HL-60 (cell line): ENCODE measurements around the gene HTATIP2.

Experiments used
- DNase-seq, 2 experiments: peaks; one replicate each; pipeline ENCODE4 v3.0.0-alpha.2; 2010 to 2020; ENCODE audit warnings: low read depth in 1 of 2, low spot score in 1 of 2
- H3K27ac ChIP-seq: fragments of 250-450 bp; sonication (Bioruptor Pico); replicated peaks from 2 replicates; pipeline ENCODE4 v1.5.1; 2020; ENCODE audit warnings: mild to moderate bottlenecking, moderate library complexity
- H3K27me3 ChIP-seq: fragments of 250-450 bp; sonication (Bioruptor Pico); 2 replicates; pipeline ENCODE4 v1.5.1; 2021; ENCODE audit warnings: mild to moderate bottlenecking, moderate library complexity; ENCODE audit not compliant: insufficient read depth, poor library complexity, severe bottlenecking
- H3K4me3 ChIP-seq: replicated peaks from 2 replicates; pipeline ENCODE4 v1.5.1; 2011; ENCODE audit warnings: mild to moderate bottlenecking, control low read depth, low read length; ENCODE audit not compliant: insufficient read depth
- GABPA ChIP-seq: IDR thresholded peaks from 2 replicates; pipeline ENCODE4 v1.6.1; 2012; ENCODE audit warnings: low read depth
- POLR2AphosphoS5 ChIP-seq: IDR thresholded peaks from 2 replicates; pipeline ENCODE4 v1.6.1; 2012; ENCODE audit warnings: low read depth
- SPI1 ChIP-seq: IDR thresholded peaks from 2 replicates; pipeline ENCODE4 v1.6.1; 2012; ENCODE audit warnings: low read depth, mild to moderate bottlenecking, borderline replicate concordance
- TF ChIP-seq, protein P1 (sequence below): IDR thresholded peaks from one replicate; pipeline ENCODE4 v1.5.1; 2011; ENCODE audit warnings: low read length, control low read depth, inconsistent platforms; ENCODE audit not compliant: insufficient read depth
- TF ChIP-seq, protein P2 (sequence below): IDR thresholded peaks from 2 replicates; pipeline ENCODE4 v1.6.1; 2012; ENCODE audit warnings: low read depth; ENCODE audit not compliant: insufficient replicate concordance

The HTATIP2 gene

GRCh38 chr11:20342347-20343141 lies 21.0 kb upstream of the HTATIP2 start:
- Histone ChIP-seq H3K27ac (no peak overlapping the region), H3K4me3 (no peak overlapping the region), H3K27me3 (peaks cover 3% of the 10 kb centered on the region)
- TF ChIP-seq POLR2AphosphoS5 (no peak), GABPA (no peak), SPI1 (no peak)
- TF ChIP-seq, protein P1, sequence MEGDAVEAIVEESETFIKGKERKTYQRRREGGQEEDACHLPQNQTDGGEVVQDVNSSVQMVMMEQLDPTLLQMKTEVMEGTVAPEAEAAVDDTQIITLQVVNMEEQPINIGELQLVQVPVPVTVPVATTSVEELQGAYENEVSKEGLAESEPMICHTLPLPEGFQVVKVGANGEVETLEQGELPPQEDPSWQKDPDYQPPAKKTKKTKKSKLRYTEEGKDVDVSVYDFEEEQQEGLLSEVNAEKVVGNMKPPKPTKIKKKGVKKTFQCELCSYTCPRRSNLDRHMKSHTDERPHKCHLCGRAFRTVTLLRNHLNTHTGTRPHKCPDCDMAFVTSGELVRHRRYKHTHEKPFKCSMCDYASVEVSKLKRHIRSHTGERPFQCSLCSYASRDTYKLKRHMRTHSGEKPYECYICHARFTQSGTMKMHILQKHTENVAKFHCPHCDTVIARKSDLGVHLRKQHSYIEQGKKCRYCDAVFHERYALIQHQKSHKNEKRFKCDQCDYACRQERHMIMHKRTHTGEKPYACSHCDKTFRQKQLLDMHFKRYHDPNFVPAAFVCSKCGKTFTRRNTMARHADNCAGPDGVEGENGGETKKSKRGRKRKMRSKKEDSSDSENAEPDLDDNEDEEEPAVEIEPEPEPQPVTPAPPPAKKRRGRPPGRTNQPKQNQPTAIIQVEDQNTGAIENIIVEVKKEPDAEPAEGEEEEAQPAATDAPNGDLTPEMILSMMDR = no peak
- TF ChIP-seq, protein P2, sequence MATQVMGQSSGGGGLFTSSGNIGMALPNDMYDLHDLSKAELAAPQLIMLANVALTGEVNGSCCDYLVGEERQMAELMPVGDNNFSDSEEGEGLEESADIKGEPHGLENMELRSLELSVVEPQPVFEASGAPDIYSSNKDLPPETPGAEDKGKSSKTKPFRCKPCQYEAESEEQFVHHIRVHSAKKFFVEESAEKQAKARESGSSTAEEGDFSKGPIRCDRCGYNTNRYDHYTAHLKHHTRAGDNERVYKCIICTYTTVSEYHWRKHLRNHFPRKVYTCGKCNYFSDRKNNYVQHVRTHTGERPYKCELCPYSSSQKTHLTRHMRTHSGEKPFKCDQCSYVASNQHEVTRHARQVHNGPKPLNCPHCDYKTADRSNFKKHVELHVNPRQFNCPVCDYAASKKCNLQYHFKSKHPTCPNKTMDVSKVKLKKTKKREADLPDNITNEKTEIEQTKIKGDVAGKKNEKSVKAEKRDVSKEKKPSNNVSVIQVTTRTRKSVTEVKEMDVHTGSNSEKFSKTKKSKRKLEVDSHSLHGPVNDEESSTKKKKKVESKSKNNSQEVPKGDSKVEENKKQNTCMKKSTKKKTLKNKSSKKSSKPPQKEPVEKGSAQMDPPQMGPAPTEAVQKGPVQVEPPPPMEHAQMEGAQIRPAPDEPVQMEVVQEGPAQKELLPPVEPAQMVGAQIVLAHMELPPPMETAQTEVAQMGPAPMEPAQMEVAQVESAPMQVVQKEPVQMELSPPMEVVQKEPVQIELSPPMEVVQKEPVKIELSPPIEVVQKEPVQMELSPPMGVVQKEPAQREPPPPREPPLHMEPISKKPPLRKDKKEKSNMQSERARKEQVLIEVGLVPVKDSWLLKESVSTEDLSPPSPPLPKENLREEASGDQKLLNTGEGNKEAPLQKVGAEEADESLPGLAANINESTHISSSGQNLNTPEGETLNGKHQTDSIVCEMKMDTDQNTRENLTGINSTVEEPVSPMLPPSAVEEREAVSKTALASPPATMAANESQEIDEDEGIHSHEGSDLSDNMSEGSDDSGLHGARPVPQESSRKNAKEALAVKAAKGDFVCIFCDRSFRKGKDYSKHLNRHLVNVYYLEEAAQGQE = no peak
- no peak for DNase-seq

- no peak for DNase-seq
- Histone ChIP-seq H3K27ac (no peak overlapping the region), H3K27me3 (no peaks in the 10 kb centered on the region), H3K4me3 (no peak overlapping the region)
- TF ChIP-seq SPI1 = no peak
- TF ChIP-seq, protein P2 = no peak
- TF ChIP-seq GABPA = no peak
- TF ChIP-seq, protein P1 = no peak
- no peak for TF ChIP-seq POLR2AphosphoS5
Measured at GRCh38 chr11:20351136-20351535, 12.4 kb upstream of the HTATIP2 start.

DNA sequence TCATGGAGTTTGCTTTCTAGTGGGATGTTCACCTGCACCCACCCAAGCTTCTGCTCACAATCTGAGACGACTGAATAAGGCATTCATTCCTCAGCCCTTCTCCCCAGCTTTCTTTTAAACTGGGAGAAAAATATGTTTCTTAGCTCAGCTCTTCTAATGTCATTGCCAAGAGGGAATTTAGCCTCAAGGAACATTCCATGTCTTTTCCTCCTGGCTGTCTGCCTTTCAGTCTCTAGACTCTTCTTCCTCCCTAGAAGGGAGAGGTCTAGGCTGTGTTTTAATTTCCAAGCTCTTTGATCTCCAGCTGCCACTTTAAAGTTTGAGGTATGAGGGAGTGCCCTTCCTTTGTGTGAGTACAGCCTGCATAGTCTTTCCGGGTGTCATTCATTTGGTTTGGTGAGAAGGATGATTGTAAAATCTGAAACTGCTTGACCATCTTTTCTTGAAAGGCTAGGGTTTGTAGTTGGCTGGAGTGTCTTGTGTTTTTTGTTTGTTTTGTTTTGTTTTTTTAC lies 11.7 kb upstream of the HTATIP2 start:
- no peak for DNase-seq
- Histone ChIP-seq H3K27me3 (no peaks in the 10 kb centered on the region), H3K4me3 (no peak overlapping the region), H3K27ac (no peak overlapping the region)
- no peak for TF ChIP-seq POLR2AphosphoS5
- TF ChIP-seq, protein P2 = no peak
- TF ChIP-seq, protein P1 = no peak
